Upper lobe of left lung (tissue), 6 donors: ENCODE results near the gene NPAP1. TPM values are rescaled to one million over a fixed set of nuclear protein-coding genes. Genes with fewer than 3 reads are reported as not detected.
"Not testable (repeated sequence)": the region's sequence is repeated elsewhere in the genome, so short reads cannot be mapped to it uniquely, and the experiment has no call there.

Source experiments
- ATAC-seq, 2 donors: fragments of 200-7000 bp; cut with Tn5 transposase; one replicate each; pipeline ENCODE4 v1.9.1; 2022; ENCODE audit warnings: mild to moderate bottlenecking in 2 of 2, moderate library complexity in 2 of 2; ENCODE audit not compliant: low FRiP score in 2 of 2
- DNase-seq, 2 donors: peaks; one replicate each; pipeline ENCODE4 v3.0.0-alpha.2; 2019 to 2020
- H3K27ac ChIP-seq, 4 donors: fragments of 200-600 bp; sonication (generic); one replicate each; pipeline ENCODE4 v1.5.1; 2016 to 2019
- H3K27me3 ChIP-seq, 4 donors: fragments of 200-600 bp; sonication (generic); one replicate each; pipeline ENCODE4 v1.5.1; 2017 to 2019
- H3K36me3 ChIP-seq, 4 donors: fragments of 200-600 bp; sonication (generic); one replicate each; pipeline ENCODE4 v1.5.1; 2016 to 2019
- H3K4me1 ChIP-seq, 4 donors: fragments of 200-600 bp; sonication (generic); one replicate each; pipeline ENCODE4 v1.5.1; 2018 to 2019
- H3K4me3 ChIP-seq, 4 donors: fragments of 200-600 bp; sonication (generic); one replicate each; pipeline ENCODE4 v1.5.1; 2017 to 2019; ENCODE audit warnings: mild to moderate bottlenecking in 2 of 4, moderate library complexity in 1 of 4
- H3K9me3 ChIP-seq, 4 donors: fragments of 200-600 bp; sonication (generic); one replicate each; pipeline ENCODE4 v1.5.1; 2018 to 2019
- CTCF ChIP-seq, 6 experiments: fragments of 450-650 bp in 4 of 6; fragments of 200-600 bp in 2 of 6; sonication (generic) in 2 of 6; IDR thresholded peaks; one replicate each; pipeline ENCODE4 v1.5.1; 2016 to 2019; ENCODE audit warnings: antibody characterized with exemption in 6 of 6
- EP300 ChIP-seq, 4 donors: sonication (generic); formaldehyde crosslinking; IDR thresholded peaks; one replicate each; pipeline ENCODE4 v1.5.1; 2017; ENCODE audit warnings: antibody characterized with exemption in 4 of 4, control low read depth in 2 of 4
- POLR2A ChIP-seq, 4 donors: fragments of 450-650 bp; IDR thresholded peaks; one replicate each; pipeline ENCODE4 v1.5.1; 2016 to 2017; ENCODE audit warnings: antibody characterized with exemption in 4 of 4, mild to moderate bottlenecking in 2 of 4
- POLR2AphosphoS5 ChIP-seq, 2 donors: sonication (generic); formaldehyde crosslinking; IDR thresholded peaks; one replicate each; pipeline ENCODE4 v1.5.1; 2017; ENCODE audit warnings: antibody characterized with exemption in 2 of 2
- WGBS, 2 donors: methylation state at CpG; one replicate each; pipeline ENCODE4 v1.1.5; 2017 to 2018; 5-methylcytosine and 5-hydroxymethylcytosine counted together
- total RNA-seq, 6 donors: library from RNA; depleted of rRNA in 4 of 6; stranded (reverse); fragments of >200 nt in 4 of 6; gene quantifications; one replicate each; pipeline versions ENCODE4 v1.1.0 to v1.2.1, GENCODE V29; 2016 to 2021
- donor health status: DM: no; HTN: no; CAD: no; lungs with moderate emphysema.
- donor health status: DM: no; HTN: yes; CAD: no; lungs with severe emphysema.

NPAP1 gene
- under 1 TPM in 1 of 6 donors, not detected in 5; under 0.01 TPM for total RNA-seq

GRCh38 chr15:24675332-24676144, at the start of gene NPAP1:
Gene NPAP1, plus strand, starts transcription at chr15:24675775. Its CDS starts 93 bp downstream, at chr15:24675868.
- TF ChIP-seq POLR2A (IDR thresholded peaks at IDR 0.05) (no peak), EP300 (IDR thresholded peaks at IDR 0.05) (no peak), POLR2AphosphoS5 (IDR thresholded peaks at IDR 0.05) (no peak), CTCF (IDR thresholded peaks at IDR 0.05) (no peak)
- Histone ChIP-seq H3K4me3 (no peak within 1 kb of the TSS), H3K4me1 (no peaks in the 10 kb centered on the region), H3K9me3 (peaks cover 0 to 20% (median 1%) of the 10 kb centered on the region in 4 donors), H3K27me3 (no peaks in the 10 kb centered on the region), H3K27ac (no peak within 1 kb of the TSS), H3K36me3 (no peaks in the 10 kb centered on the region)
- DNase-seq: peak in 1 of 2 donors; percentile 81
- 91 to 95% methylated on average over 40 to 62 of the region's 62 CpGs for WGBS, 2 donors
- ATAC-seq: peak in 1 of 2 donors; percentile 16

GRCh38 chr15:24627443-24627842, 48.1 kb upstream of the NPAP1 start:
- TF ChIP-seq POLR2A (IDR thresholded peaks at IDR 0.05): no peak
- TF ChIP-seq POLR2AphosphoS5 (IDR thresholded peaks at IDR 0.05): no peak
- TF ChIP-seq CTCF (IDR thresholded peaks at IDR 0.05): no peak
- TF ChIP-seq EP300 (IDR thresholded peaks at IDR 0.05): no peak
- H3K4me1 ChIP-seq: no peaks in the 10 kb centered on the region
- ATAC-seq (no peak), DNase-seq (no peak)
- no peak overlapping the region for H3K27ac ChIP-seq
- H3K27me3 ChIP-seq: no peaks in the 10 kb centered on the region
- no peak overlapping the region for H3K4me3 ChIP-seq
- peaks cover 0 to 6% (median 0%) of the 10 kb centered on the region in 4 donors for H3K9me3 ChIP-seq
- 51 to 59% methylated on average over 3 of the region's 3 CpGs for WGBS, 2 donors
- no peaks in the 10 kb centered on the region for H3K36me3 ChIP-seq

- TF ChIP-seq POLR2A (IDR thresholded peaks at IDR 0.05) (no peak), POLR2AphosphoS5 (IDR thresholded peaks at IDR 0.05) (no peak), CTCF (IDR thresholded peaks at IDR 0.05) (no peak), EP300 (IDR thresholded peaks at IDR 0.05) (no peak)
- no peak overlapping the region for H3K4me3 ChIP-seq
- H3K9me3 ChIP-seq: peaks cover 0 to 23% (median 6%) of the 10 kb centered on the region in 4 donors
- 75 to 85% methylated on average over 4 of the region's 4 CpGs for WGBS, 2 donors
- no peak overlapping the region for H3K27ac ChIP-seq
- no peak for DNase-seq
- H3K4me1 ChIP-seq: no peaks in the 10 kb centered on the region
- H3K36me3 ChIP-seq: no peaks in the 10 kb centered on the region
- no peaks in the 10 kb centered on the region for H3K27me3 ChIP-seq
- ATAC-seq: no peak
Measured at GRCh38 chr15:24633082-24633481, 42.5 kb upstream of the NPAP1 start.

GRCh38 chr15:24639412-24639811, 36.2 kb upstream of the NPAP1 start:
- not testable (repeated sequence) for H3K9me3 ChIP-seq, ATAC-seq, DNase-seq, H3K4me1 ChIP-seq, H3K36me3 ChIP-seq, H3K27me3 ChIP-seq, H3K27ac ChIP-seq, H3K4me3 ChIP-seq
- 77 to 87% methylated on average over 8 to 11 of the region's 11 CpGs for WGBS, 2 donors

GRCh38 chr15:24645627-24646026, 29.9 kb upstream of the NPAP1 start:
- ATAC-seq: no peak
- no peak overlapping the region for H3K27ac ChIP-seq
- H3K9me3 ChIP-seq: no peaks in the 10 kb centered on the region
- no peaks in the 10 kb centered on the region for H3K4me1 ChIP-seq
- WGBS, 2 donors: 73 to 84% methylated on average over 3 of the region's 3 CpGs
- no peak overlapping the region for H3K4me3 ChIP-seq
- H3K36me3 ChIP-seq: no peaks in the 10 kb centered on the region
- TF ChIP-seq POLR2A (IDR thresholded peaks at IDR 0.05) (no peak), EP300 (IDR thresholded peaks at IDR 0.05) (no peak)
- no peak for DNase-seq
- no peaks in the 10 kb centered on the region for H3K27me3 ChIP-seq

- no peak overlapping the region for H3K4me3 ChIP-seq
- H3K4me1 ChIP-seq: no peaks in the 10 kb centered on the region
- no peak for TF ChIP-seq POLR2AphosphoS5 (IDR thresholded peaks at IDR 0.05)
- no peak for TF ChIP-seq CTCF (IDR thresholded peaks at IDR 0.05)
- WGBS, 2 donors: 69 to 71% methylated on average over 7 of the region's 7 CpGs
- no peaks in the 10 kb centered on the region for H3K27me3 ChIP-seq
- H3K27ac ChIP-seq: no peak overlapping the region
- no peaks in the 10 kb centered on the region for H3K36me3 ChIP-seq
- no peak for ATAC-seq
- DNase-seq: no peak
- H3K9me3 ChIP-seq: no peaks in the 10 kb centered on the region
Measured at GRCh38 chr15:24659622-24660021, 16.0 kb upstream of the NPAP1 start.
